Embryonic facial prominence (tissue), 1 donor: ENCODE measurements around the gene TMEM59L.

ENCODE experiments used
- DNase-seq: peaks from one replicate; pipeline ENCODE4 v3.0.0-alpha.2; 2016; ENCODE audit errors: extremely low spot score

Gene TMEM59L

GRCh38 chr19:18636969-18637629, 24.4 kb downstream of the TMEM59L start, which contains the start of gene KLHL26:
TSS of gene KLHL26 (plus strand) at chr19:18637028. CDS start at chr19:18637055, 27 bp downstream.
- no peak for DNase-seq

- DNase-seq, result no peak
Measured at GRCh38 chr19:18637673-18638630, 25.3 kb downstream of the TMEM59L start.

DNA sequence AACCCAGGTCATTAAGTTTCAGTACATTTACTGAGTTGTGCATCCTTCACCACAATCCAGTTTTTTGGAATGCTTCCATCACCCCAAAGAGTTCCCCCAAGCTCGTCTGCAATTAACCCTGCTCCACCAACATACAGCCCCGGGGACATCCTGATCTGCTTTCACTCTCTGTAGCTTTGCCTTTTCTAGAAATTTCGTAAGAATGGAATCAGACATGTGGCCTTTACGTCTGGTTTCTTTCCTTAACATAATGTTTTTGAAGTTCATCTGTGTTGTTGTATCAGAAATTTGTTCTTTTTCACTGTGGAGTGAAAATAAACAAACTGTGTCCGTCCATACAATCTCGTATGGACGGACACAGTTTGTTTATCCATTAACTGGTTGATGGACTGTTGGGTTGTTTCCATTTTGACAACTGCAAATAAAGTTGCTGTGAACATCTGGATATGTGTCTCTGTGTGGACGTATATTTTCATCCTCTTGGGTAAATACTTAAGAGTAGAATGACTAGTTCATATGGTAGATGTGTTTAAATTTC, 27.1 kb downstream of the TMEM59L start:
- no peak for DNase-seq

DNA sequence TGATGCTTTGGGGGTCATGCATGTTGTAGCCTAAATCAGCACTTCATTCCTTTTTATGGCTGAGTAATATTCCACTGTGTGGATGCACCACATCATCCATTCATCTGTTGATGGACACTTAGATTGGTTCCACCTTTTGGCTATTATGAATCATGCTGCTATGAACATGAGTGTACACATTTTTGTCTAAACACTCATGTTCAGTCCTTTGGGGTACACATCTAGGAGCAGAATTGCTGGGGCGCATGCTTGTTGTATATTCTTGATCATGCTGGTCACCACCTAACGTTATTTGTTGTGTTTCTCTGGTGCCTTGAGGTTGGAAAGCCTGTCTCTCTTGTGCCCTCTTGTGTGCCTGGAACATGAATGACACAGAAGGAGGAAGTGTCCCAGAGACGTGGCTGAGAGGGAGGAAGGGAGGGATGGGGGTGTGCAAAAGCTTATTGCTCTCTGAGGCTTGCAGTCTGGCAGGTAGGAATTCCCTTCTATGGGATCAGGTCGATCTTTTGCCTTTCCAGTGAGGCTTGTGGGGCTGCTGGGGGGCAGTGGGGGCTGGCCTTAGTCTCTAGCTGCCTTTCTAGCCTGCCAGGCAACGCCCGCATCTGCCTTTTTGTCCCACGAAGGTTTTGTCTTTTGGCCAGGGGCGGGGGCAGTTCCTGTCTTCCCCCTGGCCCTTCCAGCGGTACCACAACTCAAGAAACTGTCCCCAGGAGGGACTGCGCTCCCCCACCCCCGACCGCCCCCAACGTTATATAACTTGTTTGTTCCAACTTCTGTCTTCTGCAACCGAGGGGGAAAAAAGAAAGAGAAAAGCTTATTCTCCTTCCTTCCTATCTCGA, 31.7 kb downstream of the TMEM59L start:
- no peak for DNase-seq

DNA sequence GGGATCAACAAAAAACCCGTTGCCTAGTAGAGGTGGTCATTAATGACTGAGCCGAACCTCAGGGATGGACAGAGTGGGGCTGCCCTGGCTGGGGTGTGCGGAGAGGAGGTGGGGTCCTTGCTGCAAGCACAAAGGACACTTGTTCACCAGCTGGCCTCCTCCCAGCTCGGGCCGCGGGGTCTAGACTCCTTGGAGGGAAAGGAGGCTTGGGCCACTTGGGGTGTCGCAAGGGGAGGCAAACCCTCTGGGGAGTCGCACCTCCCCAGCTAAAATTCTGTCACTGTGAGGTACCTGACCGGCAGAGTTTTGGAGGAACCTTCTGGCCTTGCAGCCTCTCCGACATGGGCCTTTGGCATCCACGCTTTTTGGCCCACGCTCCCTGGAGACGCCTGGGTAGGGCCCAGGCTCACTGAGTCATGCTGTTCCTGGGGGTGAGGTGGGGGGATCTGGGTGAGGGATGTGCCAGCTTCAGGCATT, 32.4 kb downstream of the TMEM59L start:
- DNase-seq, result no peak

- no peak for DNase-seq
Measured at GRCh38 chr19:18646535-18647370, 34.1 kb downstream of the TMEM59L start.

- DNase-seq, result no peak
Measured at GRCh38 chr19:18647371-18647767, 34.7 kb downstream of the TMEM59L start.

GRCh38 chr19:18647807-18648206, 35.1 kb downstream of the TMEM59L start:
- DNase-seq, result no peak

- DNase-seq, result no peak
Measured at GRCh38 chr19:18648973-18649315, 36.3 kb downstream of the TMEM59L start.

DNA sequence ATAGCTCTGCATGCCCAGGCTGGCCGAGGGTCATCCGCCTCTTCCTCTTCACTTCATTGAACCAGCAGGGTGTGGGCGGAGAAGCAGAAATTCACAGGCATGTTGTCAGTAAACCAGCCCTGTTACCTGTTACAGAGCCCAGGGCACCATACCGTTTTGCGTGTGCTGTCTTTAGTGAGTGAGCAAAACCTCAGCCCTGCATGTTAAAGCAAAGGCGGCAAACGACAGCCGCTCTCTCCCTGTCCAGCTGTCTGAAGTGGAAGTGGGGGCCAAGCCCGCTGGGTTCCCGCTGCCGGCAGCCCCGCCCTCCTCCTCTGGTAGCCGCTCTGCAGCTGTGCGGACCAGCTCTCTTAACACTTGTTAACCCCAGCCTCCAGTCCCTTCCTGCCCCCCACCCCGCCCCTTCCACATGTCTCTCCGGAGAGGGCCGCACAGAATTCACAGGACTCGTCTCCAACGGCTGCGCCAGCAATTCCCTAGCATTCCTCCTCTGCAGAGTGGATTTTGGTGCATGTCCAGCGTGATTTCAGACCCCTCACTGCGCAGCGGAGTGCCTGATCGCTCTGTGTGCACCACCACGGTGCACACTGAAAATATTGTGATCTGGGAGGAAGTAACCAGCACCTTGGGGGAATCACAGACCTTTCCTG, 36.8 kb downstream of the TMEM59L start:
- no peak for DNase-seq

GRCh38 chr19:18650021-18650390, 37.3 kb downstream of the TMEM59L start:
- no peak for DNase-seq

- no peak for DNase-seq
Measured at GRCh38 chr19:18650468-18651041, 37.9 kb downstream of the TMEM59L start.

- DNase-seq, result no peak
Measured at GRCh38 chr19:18651300-18651699, 38.6 kb downstream of the TMEM59L start.

- DNase-seq, result no peak
Measured at GRCh38 chr19:18651733-18652132, 39.1 kb downstream of the TMEM59L start.

DNA sequence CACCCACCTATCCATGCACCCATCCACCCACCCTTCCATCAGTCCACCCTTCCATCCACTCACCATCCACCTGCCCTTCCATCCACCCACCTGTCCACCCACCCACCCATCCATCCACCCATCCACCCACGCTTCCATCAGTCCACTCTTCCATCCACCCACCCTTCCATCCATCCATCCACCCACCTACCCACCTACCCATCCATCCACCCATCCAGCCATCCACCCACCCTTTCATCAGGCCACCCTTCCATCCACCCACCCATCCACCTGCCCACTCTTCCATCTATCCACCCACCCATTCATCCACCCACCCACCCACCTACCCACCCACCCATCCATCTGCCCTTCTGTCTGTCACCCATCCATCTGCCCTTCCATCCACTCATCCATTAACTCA, 41.2 kb downstream of the TMEM59L start:
- no peak for DNase-seq

GRCh38 chr19:18654469-18654868, 41.8 kb downstream of the TMEM59L start:
- DNase-seq, result no peak

GRCh38 chr19:18655173-18655844, 42.6 kb downstream of the TMEM59L start:
- DNase-seq, result no peak

DNA sequence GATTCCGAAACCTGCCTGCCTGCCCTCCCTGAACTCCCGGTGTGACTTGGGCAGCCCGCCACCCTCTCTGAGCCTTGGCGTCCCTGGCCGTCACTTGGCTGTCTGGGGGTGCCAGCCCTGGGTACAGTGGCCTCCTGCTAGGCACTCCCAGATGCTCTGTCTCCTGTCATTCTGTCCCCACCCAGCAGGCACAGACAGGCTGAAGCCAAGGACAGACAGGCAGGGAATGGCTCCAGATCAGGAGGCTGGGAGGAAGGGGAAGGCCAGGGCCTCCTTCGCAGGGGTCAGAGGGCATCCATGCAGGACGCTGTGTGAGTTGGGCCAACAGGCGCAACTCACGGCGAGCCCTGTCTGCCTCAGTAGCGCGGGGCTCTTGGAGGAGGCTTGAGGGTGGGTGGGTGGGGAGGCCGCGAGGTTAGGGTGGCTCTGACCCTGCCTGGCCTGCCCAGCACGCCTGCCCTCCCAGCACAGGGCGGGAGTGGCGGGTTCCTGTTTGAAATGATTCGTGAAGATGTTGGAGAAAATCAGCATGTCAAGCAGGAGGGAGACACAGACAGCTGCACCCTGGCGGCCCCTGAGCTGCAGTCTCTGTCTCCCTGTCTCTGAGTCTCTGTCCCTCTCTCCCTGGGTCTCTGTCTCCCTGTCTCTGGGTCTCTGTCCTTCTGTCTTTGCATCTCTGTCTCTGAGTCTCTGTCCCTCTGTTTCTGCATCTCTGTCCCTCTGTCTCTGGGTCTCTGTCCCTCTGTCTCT, 43.8 kb downstream of the TMEM59L start:
- DNase-seq, result no peak
